ENCODE results near the gene INTS1.
"Not testable (repeated sequence)": the region's sequence is repeated elsewhere in the genome, so short reads cannot be mapped to it uniquely, and the experiment has no call there.

The INTS1 gene

GRCh38 chr7:1531263-1531978 lies 27.2 kb upstream of the INTS1 start:
- DNase-seq: no peak

- no peak for DNase-seq
These were observed 26.7 kb upstream of the INTS1 start for GRCh38 chr7:1530946-1531262.

- no peak for DNase-seq
These were observed 25.4 kb upstream of the INTS1 start for GRCh38 chr7:1529383-1530116.

DNA sequence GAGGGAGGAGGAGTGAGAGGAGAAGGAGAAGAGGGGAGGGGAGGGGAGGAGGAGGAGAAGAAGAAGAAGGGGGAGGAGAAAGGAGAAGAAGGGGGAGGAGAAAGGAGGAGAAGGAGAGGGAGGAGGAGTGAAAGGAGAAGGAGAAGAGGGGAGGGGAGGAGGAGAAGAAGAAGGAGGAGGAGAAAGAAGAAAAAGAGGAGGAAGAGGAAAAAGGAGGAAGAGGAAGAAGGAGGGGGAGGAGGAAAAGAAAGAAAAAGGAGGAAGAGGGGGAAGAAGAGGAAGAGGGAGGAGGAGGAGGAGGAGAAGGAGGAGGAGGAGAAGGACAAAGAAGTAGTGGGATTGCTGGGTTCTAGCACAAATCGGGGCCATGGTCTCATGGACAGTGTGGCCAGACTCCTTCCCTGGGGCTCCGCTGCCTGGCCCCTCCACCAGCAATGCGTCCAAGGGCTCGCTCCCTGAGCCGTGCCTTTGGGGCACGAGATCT lies 22.1 kb upstream of the INTS1 start:
- DNase-seq: peak; percentile 15

DNA sequence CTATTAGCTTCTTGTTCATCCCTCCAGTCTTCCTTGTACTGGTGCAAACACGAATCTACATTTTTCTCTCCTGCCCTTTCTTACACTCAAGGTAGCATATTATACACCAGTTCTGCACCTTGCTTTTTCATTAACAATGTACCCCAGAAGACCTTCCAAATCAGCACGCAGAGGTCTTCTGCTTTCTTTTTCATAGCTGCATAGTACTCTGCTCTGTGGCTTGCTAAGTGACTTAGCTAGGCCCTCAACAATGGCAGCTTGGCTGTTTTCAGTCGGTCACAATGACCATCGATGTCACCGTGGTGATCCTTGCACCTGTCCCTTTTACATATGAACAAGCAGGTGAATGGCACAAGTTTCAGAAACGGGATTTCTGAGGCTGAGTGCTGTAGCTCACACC lies 21.2 kb upstream of the INTS1 start:
- no peak for DNase-seq

GRCh38 chr7:1523844-1524243 lies 19.7 kb upstream of the INTS1 start:
- no peak for DNase-seq

DNA sequence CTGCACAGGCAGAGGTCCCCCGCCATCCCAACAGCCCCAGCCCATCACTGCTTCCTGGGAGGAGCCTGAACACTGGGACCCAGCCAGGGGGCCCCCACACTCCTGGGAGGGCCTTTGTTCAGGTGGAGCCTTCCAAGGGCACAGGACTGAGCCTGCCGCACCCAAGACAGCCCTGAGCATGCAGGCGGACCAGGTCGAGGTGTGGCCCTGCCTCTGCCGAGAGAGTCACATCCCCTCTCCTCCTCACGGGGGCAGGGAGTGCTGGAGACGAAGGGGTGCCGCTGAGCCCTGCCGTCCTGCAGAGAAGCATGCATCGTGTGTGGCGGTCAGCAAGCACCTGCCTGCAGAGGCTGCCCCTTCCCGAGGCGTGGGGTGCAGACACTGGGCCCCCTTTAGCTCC lies 19.0 kb upstream of the INTS1 start:
- DNase-seq: no peak

- DNase-seq: no peak
These were observed 17.3 kb upstream of the INTS1 start for GRCh38 chr7:1521456-1521855.

DNA sequence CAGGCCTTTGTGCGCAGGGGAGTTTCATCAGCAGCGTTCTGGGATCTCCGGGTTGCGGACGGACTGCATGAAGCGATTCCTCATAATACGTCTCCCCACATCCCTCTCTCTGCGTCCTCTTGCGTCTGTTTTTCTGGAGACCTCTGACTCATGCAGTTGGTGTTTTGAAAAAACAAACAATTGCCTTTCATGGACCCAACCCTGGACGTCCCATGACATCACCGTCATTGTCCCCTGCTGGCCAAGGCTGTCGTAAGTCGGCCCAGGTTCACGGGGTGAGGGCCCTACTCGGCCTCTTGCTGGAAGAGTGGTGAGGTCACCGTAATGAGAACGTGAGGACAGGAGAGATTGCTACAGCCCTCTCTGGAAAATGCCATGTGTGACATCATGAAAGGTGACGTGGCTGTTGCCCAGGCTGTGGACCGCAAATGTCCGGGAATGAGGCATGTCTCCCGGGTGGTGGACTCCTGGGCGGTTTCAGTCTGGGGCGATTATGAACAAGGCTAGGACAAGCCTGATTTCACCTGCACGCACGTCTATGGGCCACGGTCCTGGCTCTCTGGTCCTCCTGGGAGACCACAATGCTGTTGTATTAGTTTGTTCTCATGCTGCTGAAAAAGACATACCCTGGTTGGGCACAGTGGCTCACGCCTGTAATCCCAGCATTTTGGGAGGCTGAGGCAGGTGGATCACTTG lies 16.5 kb upstream of the INTS1 start:
- DNase-seq: no peak

- DNase-seq: not testable (repeated sequence)
These were observed 15.2 kb upstream of the INTS1 start for GRCh38 chr7:1519322-1519922.

GRCh38 chr7:1516586-1517251 lies 12.5 kb upstream of the INTS1 start:
- DNase-seq: no peak

DNA sequence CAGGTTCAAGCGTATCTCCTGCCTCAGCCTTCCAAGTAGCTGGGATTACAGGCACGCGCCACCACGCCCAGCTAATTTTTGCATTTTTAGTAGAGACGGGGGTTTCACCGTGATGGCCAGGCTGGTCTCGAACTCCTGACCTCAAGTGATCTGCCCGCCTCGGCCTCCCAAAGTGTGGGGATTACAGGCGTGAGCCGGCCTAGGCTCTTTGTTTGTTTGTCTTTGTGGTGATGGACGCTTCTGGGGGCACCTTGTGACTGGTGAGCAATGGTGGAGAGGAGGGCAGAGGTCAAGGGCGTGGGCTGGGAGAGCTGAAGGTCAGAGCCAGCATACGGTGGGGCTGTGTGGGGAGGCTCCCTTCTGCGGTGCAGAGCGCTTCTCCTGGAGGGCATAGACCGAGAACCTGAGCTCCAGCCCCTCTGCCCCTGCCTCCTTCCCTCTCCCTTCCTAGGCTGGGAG lies 11.3 kb upstream of the INTS1 start:
- not testable (repeated sequence) for DNase-seq

DNA sequence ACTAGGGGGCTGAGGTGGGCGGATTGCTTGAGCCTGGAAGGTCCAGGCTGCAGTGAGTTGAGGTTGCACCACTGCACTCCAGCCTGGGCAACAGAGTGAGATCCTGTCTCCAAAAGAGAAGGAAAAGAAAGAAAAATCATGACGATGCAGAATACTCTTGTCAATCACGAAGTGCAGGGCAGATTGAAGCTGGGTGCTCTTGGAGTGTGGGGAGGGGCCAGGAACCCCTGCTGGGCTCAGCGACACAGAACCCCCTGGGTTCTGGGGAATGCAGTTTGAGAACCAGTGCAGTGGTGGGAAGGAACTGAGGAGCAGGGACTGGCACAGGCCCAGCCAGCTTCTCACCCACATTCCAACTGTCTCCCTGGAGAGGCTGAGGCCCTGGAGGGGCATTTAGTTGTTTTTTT lies 10.8 kb upstream of the INTS1 start:
- DNase-seq: no peak

- DNase-seq: no peak
These were observed 10.2 kb upstream of the INTS1 start for GRCh38 chr7:1514407-1514806.

DNA sequence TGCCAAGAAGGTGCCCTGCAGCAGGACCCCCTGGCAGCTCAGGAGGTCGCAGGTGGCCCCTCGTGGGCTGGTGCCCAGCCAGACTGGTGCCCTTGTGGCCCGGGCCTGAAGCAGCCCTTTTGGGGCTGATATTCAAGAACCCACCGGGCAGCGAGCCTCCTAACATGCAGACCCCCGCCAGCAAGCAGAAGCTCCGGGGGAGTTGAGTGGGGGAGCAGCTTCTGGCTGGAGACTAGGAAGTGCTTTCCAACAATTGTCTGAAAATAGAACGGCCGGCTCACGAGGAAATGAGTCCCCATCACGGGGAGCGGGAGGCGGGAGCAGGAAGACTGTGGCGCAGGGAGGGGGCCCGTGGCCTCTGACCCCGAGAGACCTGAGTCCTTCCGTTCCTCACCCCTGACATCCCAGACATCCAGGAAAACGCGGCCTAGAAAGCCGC lies 9.5 kb upstream of the INTS1 start:
- peak; percentile 35 for DNase-seq

DNA sequence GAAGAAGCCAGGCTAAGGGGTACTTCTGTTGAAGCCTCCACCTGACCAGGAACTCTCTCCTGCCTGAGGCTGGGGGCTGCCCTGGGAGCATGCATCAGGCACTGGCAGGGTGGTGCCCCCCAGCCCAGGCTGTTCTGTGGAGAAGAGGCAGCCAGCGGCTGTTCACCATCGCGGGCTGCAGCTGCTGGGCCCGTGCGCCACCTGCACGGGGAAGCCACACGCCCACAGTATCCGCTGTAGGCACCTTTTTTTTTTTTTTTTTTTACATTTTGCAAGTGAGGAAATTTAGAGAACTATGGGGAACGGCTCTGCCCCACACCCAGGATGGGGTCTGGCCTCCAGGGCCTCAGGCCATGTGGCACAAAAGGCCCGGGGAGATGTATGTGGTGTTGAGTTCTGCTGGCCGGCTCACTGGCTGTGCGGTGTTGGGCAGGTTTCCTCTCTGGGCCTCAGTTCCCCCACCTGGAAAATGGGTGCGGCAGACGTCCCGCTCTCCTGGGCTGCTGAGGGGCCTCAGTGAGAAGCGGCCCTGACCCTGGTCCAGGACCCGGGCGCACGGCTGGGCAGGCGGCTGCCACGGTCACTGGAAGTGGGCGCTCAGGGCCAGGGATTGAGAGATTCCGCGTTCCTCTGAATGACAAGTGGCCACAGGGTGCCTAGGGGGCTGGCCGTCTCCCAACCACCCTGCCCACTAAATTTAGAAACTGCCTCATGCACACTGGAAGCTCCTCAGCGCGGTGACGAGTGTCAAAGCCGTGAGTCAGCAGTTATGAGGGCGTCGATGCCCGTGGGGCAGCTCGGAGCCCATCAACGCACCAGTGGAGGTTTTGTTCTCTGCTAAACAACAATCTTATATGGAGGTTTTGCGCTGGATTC lies 8.8 kb upstream of the INTS1 start:
- DNase-seq: peak; percentile 93

- DNase-seq: no peak
These were observed 7.5 kb upstream of the INTS1 start for GRCh38 chr7:1511444-1512422.

DNA sequence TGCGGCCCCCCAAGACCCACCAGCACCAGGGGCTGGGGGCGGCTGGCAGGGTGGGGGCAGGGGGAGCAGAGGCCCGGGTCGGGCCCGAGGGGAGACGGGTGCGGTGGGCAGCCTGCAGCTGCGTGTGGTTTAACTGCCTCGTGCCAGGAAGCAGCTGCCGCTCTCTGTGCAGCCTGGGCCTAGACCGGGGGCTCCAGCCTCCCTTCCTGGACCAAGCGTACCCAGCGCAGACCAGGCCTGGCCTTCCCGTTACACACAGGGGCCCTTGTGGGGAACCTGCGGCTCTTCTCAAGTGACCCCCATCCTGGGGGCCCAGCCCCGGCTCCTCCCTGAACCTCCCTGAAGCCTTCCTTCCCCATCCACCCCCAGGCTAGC lies 6.6 kb upstream of the INTS1 start:
- DNase-seq: peak; percentile 88

DNA sequence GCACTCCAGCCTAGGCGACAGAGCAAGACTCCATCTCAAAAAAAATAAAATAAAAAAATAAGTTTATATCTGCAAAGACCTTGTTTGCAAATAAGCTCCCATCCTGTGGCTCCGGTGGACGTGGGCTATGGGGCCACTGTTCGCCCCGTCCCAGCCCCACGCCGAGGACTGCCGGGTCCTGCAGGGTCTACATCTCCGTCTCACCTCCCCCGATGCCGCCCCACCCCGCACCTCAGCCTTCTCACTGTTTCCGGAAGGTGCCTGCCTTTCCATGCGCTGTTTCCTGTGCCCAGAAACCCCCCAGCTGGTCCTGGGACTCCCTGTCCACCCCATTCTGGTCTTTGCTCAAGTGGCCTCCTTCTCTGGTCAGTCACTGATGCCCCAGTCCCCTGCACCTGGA lies 5.0 kb upstream of the INTS1 start:
- DNase-seq: no peak

- DNase-seq: peak; percentile 87
These were observed 4.1 kb upstream of the INTS1 start for GRCh38 chr7:1508277-1508758.

Data from GF-D8 (cell line).